Ectodermal cell (in vitro differentiated cells): Measurements from ENCODE around the gene ENOX1.

Experiments used
- H3K27ac ChIP-seq: 2 replicates; pipeline ENCODE4 v1.7.0; 2013; ENCODE audit warnings: mild to moderate bottlenecking, low read depth, low read length; ENCODE audit not compliant: insufficient read depth, poor library complexity, severe bottlenecking
- H3K27me3 ChIP-seq: 2 replicates; pipeline ENCODE4 v1.7.0; 2013; ENCODE audit warnings: mild to moderate bottlenecking, low read length; ENCODE audit not compliant: insufficient read depth, control insufficient read depth, poor library complexity, severe bottlenecking
- H3K36me3 ChIP-seq: one replicate; pipeline ENCODE4 v1.7.0; 2013; ENCODE audit warnings: low read length; ENCODE audit not compliant: control insufficient read depth, insufficient read depth
- H3K4me1 ChIP-seq: one replicate; pipeline ENCODE4 v1.7.0; 2013; ENCODE audit warnings: low read length; ENCODE audit not compliant: control insufficient read depth, insufficient read depth
- H3K4me3 ChIP-seq: 2 replicates; pipeline ENCODE4 v1.7.0; 2013; ENCODE audit warnings: low read depth, low read length, control low read depth; ENCODE audit not compliant: insufficient read depth
- H3K9me3 ChIP-seq: 2 replicates; pipeline ENCODE4 v1.7.0; 2013; ENCODE audit warnings: mild to moderate bottlenecking, low read length, moderate library complexity; ENCODE audit not compliant: control insufficient read depth
- WGBS, 2 experiments: methylation state at CpG; one replicate each; pipeline ENCODE4 v1.1.7; 2013; ENCODE audit warnings: missing lambda C conversion rate in 2 of 2; 5-methylcytosine and 5-hydroxymethylcytosine counted together

ENOX1 gene

DNA sequence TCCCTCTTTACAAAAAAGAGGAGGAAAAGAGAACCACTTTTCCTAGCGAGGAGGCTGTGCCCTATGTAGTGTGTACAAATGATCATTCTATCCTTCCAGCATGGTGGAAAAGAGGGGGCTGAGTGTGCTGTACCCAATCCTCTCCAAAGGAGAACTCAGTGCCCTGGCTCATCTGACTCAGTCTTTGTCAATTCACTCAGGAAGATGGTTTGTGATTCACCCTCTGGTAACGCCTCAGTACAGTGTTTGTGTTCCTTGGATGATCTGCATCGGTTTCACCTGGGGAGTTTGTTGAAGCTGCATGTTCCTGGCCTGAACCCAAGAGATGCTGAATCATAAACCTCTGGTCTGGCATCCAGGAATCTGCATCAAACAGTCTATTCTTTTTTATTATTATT, 18.3 kb upstream of the ENOX1 start:
- no peak overlapping the region for H3K27ac ChIP-seq
- H3K27me3 ChIP-seq: no peaks in the 10 kb centered on the region
- WGBS, 2 experiments: 47 to 50% methylated on average over 3 of the region's 3 CpGs
- H3K4me1 ChIP-seq: no peaks in the 10 kb centered on the region
- no peaks in the 10 kb centered on the region for H3K36me3 ChIP-seq
- H3K4me3 ChIP-seq: no peak overlapping the region
- H3K9me3 ChIP-seq: no peaks in the 10 kb centered on the region

DNA sequence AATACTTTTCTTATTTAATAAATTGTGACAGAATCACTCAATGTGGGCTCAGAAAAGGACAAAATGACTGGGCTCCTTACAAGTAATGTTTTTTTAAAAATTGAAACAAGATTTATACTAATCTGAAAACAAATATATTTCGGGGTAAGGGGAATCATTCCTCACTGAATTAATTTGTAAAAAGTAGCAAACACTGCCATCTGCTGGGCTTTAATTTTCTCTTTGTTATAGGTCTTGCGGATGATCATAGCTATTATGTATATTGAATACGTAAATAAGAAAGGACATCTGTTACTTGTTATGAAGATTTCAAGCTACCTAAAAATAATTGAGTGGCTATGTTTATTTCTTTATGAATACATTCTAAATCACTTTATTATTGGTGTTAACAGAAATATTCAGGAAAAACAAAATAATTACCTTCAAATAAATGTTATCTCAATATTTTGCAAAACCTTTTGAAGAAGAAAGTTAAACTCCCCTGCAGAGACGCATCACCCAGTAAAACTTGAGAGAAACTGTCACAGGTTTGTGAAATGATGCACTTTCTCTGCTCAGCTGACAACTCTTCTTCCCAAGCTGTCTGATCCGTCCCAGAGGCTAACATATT, 17.8 kb upstream of the ENOX1 start:
- H3K27me3 ChIP-seq: no peaks in the 10 kb centered on the region
- H3K36me3 ChIP-seq: no peaks in the 10 kb centered on the region
- H3K9me3 ChIP-seq: no peaks in the 10 kb centered on the region
- no peaks in the 10 kb centered on the region for H3K4me1 ChIP-seq
- H3K4me3 ChIP-seq: no peak overlapping the region
- H3K27ac ChIP-seq: no peak overlapping the region
- WGBS, 2 experiments: 44 to 68% methylated on average over 2 to 3 of the region's 5 CpGs

DNA sequence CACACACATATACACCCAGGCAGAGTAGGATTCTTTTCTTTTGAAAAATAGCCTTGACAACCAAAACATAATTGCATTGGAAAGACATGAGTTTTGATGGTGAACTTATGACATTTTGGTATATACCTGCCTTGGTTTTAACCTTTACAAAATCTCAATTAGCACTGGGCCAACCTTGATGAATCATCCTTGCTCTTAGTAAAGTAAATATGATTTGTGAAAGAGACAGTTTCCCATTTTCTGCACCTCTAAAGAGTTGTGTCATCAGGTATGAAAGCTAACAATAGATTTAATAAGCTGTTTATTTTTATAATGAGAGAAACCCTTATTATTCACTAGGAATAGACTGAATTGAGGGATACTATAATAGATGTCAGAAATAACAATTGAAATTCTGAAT, 15.7 kb upstream of the ENOX1 start:
- H3K4me3 ChIP-seq: no peak overlapping the region
- H3K27ac ChIP-seq: no peak overlapping the region
- no peaks in the 10 kb centered on the region for H3K27me3 ChIP-seq
- H3K36me3 ChIP-seq: no peaks in the 10 kb centered on the region
- no peaks in the 10 kb centered on the region for H3K4me1 ChIP-seq
- no peaks in the 10 kb centered on the region for H3K9me3 ChIP-seq

DNA sequence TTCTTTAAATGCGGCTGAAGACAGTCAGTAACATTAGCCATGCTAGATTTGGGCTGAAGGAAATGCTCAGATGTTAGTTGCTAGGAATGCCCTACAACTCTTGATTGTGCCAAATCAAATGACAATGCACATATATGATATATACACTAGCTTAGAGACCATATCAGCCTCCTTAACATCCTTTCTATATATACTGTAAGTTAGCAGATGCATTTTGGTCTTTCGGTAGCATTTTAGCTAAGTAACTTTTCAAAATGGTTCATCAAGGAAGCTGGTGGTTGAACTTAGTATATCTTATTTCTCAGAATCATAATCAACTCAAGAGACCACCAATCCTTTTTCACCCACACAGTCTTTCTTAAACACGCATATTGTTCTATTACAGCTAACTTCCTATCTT, 14.1 kb upstream of the ENOX1 start:
- H3K4me1 ChIP-seq: no peaks in the 10 kb centered on the region
- WGBS, 2 experiments: 48 to 65% methylated on average over 2 to 3 of the region's 3 CpGs
- H3K27me3 ChIP-seq: no peaks in the 10 kb centered on the region
- H3K9me3 ChIP-seq: no peaks in the 10 kb centered on the region
- H3K36me3 ChIP-seq: no peaks in the 10 kb centered on the region
- no peak overlapping the region for H3K4me3 ChIP-seq
- H3K27ac ChIP-seq: no peak overlapping the region

DNA sequence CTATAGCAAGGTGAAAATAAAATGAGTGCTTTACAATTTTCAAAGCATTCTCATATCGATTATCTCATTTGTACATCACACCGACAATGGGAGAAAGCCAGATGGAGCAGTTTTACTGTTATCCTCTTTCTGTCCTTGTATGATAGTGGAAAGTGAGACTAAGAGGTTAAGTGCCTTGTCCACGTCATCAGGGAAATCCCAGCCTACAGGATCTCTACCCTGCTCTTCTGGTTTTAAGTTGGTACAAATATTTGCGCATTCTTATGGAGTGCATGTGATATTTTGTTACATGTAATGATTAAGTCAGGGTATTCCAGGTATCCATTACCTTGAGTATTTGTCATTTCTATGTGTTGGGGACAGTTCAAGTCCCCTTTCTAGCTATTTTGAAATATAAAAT, 12.4 kb upstream of the ENOX1 start:
- no peak overlapping the region for H3K27ac ChIP-seq
- 97 to 98% methylated on average over 4 of the region's 4 CpGs for whole genome bisulfite sequencing, 2 experiments
- H3K4me3 ChIP-seq: no peak overlapping the region
- no peaks in the 10 kb centered on the region for H3K36me3 ChIP-seq
- no peaks in the 10 kb centered on the region for H3K27me3 ChIP-seq
- no peaks in the 10 kb centered on the region for H3K4me1 ChIP-seq
- no peaks in the 10 kb centered on the region for H3K9me3 ChIP-seq

DNA sequence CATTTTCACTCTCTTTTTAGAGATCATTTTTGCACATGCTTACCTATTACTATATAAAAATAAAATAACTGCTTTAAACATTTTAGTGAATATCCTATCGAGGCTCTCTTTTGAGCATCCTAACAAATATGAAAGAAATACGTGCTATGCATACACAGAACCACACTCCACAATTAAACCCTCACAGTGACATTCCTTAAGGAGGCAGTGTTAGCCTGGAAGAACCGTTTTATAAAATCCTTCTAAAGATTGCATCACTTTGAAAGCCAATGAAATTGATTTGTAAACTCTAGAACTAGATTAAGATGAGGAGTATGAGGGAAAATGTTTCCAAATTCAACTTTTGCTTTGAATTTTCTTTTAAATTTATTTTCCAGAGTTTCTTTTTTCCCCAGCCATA, 11.1 kb upstream of the ENOX1 start:
- WGBS, 2 experiments: 84 to 92% methylated on average over 3 of the region's 3 CpGs
- no peak overlapping the region for H3K27ac ChIP-seq
- no peak overlapping the region for H3K4me3 ChIP-seq
- no peaks in the 10 kb centered on the region for H3K4me1 ChIP-seq
- H3K36me3 ChIP-seq: no peaks in the 10 kb centered on the region
- no peaks in the 10 kb centered on the region for H3K27me3 ChIP-seq
- no peaks in the 10 kb centered on the region for H3K9me3 ChIP-seq

DNA sequence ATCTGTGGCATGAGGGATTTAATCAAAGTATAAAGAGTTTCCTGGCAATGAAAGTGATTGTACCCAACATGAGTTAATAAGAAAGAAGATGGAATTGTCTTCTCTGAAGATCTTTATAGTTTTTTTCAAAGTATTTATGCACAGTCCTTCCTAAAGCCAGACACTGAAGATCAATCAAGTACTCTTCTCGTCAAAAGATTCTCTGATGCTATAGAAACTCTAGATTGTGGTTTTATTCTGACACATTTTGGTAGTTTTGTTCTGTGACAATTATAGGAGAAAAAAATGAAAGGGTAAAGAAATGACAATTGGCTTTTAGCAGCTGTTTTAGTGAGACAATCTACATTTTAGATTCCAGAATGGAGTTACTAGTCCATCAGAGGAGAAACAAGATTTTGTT, 10.4 kb upstream of the ENOX1 start:
- WGBS, 2 experiments: 96 to 100% methylated on average over 1 of the region's 1 CpG
- H3K27ac ChIP-seq: no peak overlapping the region
- H3K36me3 ChIP-seq: no peaks in the 10 kb centered on the region
- H3K27me3 ChIP-seq: no peaks in the 10 kb centered on the region
- H3K9me3 ChIP-seq: no peaks in the 10 kb centered on the region
- no peak overlapping the region for H3K4me3 ChIP-seq
- no peaks in the 10 kb centered on the region for H3K4me1 ChIP-seq

DNA sequence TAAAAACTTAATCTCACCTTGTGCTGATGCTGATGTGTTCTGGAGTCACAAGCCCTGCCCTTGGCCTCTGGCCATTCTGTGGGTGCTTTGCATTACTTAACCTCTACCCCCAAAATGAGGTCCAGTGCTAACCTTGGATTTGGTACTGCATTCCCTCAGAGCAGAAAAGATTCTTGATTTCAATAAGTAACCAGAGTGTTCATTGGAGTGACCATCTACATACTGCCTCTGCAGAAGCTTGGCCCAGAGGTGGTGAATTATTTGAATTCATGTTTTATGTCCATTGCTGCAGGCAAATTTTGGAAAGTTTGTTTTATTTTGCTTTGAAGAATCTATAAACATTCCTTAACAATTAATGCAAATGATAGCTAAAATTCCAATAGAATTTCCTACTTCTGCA, 7.6 kb upstream of the ENOX1 start:
- Histone ChIP-seq H3K36me3 (no peaks in the 10 kb centered on the region), H3K4me1 (no peaks in the 10 kb centered on the region), H3K9me3 (no peaks in the 10 kb centered on the region), H3K27ac (no peak overlapping the region), H3K27me3 (no peaks in the 10 kb centered on the region), H3K4me3 (no peak overlapping the region)

DNA sequence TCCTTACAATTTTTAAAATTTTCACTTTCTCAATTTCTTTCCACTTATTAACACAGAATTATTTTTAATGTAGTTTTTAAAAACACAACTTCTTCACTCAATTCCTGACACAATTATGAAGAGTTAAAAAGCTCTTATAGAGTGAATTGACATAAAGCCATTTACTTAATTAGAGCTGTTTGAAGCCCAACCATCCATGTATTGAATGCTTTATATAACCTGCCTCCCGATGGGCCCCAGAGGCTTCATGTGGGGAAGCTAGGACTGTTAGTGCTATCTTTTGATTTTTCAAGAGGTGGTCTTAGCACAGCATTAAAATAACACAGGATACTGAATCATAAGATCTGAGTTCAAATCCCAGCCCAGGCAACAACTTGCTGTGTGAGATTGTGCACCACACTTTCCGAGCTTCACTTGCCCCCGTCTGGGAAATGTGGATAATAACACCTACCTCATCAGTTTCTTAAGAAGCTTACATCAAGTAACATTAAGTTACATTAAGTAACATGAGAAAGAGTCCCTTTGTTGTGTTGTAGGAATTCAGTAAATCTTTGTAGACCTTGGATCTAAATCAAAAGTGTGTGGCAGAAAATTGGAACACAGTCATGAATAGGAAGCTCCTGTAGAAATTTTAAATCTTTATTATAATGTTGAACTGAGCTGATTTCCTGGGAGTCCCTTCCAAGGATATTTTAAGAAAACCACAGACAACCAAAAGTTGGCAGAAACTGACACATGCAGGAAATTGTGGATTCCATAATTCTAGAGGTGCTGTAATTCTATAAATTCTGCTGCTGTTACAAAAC, 5.5 kb upstream of the ENOX1 start:
- WGBS, 2 experiments: 96 to 97% methylated on average over 3 of the region's 3 CpGs
- no peaks in the 10 kb centered on the region for H3K9me3 ChIP-seq
- no peak overlapping the region for H3K27ac ChIP-seq

DNA sequence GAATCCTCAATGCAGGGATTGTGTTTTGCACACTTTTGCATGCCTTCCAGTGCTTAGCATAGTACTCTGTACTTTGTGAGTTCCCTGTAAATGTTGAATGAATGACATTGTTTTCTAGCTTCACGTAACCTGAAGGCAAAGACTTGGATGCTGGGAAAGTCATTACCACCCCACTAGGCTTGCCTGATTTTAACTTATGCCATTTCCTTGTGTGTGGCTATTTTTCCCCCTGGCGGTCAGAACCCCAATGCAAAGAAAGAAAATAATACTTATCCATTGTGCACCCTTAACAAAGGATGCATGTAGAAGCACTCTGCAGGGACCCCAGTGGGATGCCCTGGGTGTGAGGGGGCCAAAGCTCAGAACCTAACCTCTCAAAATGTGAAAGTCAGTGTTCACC, 1.2 kb upstream of the ENOX1 start:
- WGBS, 2 experiments: 10 to 11% methylated on average over 2 of the region's 2 CpGs

More for the DNA sequence above, 5.5 kb upstream of the ENOX1 start:
- Histone ChIP-seq H3K4me3 (no peak overlapping the region), H3K27me3 (peaks cover 10% of the 10 kb centered on the region), H3K4me1 (peaks cover 6% of the 10 kb centered on the region), H3K36me3 (no peaks in the 10 kb centered on the region)

More for the DNA sequence above, 1.2 kb upstream of the ENOX1 start:
- Histone ChIP-seq H3K36me3 (no peaks in the 10 kb centered on the region), H3K4me3 (no peak overlapping the region), H3K4me1 (peaks cover 11% of the 10 kb centered on the region), H3K9me3 (no peaks in the 10 kb centered on the region), H3K27me3 (peaks cover 41% of the 10 kb centered on the region), H3K27ac (no peak overlapping the region)
